ENCODE results near the gene IRF8.
"Not testable (repeated sequence)": the region's sequence is repeated elsewhere in the genome, so short reads cannot be mapped to it uniquely, and the experiment has no call there.

IRF8 gene

DNA sequence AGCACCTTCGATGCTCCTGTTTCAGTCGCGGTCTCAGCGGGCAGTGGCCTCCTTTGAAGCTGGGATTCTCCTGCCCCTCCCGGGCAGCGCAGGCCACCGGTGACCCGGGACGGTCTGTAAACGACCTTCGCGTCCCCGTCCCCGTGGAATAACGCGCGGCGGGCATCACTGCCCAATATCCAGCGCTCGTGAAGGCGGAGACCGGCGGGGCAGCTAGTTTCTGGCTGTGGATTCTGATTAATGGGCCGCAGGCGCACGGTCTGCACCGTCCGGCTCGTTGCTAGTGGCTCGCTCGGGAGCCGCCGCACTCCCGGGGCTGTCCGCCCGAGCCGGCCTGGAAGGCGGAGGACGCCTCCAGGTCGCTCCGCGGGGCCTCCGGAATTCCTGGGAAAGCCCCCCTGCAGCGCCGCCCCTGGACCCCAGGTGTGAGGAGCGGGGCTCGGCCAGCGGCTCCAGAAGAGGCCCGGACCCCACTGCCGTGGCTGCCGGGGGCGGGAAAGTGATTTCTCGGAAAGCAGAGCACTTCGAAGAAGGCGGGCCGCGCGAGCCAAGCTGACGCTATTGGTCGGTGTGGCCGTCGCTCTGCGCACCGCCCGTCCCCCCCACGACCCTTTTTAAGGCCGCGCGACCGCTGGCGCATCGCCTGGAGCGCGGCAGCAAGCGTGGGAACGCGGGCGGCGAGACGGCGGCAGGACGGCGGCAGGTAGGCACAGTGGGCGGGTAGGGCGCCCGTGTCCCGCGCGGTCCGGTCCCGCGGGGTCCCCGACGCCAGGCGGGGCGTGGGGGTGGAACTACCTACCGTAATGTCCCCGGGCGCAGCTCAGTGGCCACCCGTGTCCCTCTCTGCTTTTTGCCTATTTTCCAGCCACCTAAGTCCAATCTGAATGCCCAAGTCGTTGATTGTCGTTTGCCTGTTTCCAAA is at the start of gene IRF8:
IRF8 (plus strand) TSS at position 642 of the 922 bp plus-strand sequence. CDS start 3,854 bp downstream, outside the sequence.
- DNase-seq = peak in 28 of 56 donors; percentile 3 to 59 (median 21)

GRCh38 chr16:85849388-85849787 is 49.6 kb upstream of the IRF8 start:
- DNase-seq = no peak

- no peak for DNase-seq
These were observed 48.5 kb upstream of the IRF8 start for GRCh38 chr16:85850344-85850880.

DNA sequence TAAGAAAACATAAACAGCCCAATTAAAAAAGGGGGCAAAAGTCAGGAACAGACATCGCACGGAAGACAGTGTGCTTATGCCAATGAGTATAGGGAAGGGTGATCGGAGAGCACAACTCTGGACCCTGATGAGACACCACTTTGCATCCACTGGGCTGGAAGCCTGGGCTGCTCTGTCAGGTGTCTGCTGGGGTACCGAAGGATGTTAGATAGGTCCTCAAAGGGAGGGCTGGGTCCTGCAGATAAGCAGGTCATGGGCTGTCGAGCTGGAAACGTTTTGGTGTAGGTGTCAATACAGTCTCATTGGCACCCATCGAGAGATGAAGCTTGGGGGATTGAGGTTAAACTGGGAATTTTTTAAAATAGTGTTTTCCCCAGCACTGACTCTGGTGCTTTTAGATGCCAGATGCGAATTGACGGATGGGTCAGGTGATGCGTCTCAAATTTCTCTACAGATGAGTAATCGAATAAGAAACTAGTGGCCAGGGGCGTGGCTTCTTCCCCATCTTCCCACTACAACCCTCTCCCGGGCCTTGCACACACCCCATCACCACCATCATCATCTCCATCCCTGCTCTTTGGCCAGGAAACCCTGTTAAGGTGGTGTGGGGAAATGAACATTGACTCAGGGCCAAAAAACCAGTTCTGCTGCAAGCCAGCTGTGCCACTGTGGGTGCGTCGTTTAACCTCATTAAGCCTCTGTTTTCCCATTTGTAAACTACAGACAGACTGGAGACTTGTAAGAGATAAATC is 47.8 kb upstream of the IRF8 start:
- DNase-seq = no peak

DNA sequence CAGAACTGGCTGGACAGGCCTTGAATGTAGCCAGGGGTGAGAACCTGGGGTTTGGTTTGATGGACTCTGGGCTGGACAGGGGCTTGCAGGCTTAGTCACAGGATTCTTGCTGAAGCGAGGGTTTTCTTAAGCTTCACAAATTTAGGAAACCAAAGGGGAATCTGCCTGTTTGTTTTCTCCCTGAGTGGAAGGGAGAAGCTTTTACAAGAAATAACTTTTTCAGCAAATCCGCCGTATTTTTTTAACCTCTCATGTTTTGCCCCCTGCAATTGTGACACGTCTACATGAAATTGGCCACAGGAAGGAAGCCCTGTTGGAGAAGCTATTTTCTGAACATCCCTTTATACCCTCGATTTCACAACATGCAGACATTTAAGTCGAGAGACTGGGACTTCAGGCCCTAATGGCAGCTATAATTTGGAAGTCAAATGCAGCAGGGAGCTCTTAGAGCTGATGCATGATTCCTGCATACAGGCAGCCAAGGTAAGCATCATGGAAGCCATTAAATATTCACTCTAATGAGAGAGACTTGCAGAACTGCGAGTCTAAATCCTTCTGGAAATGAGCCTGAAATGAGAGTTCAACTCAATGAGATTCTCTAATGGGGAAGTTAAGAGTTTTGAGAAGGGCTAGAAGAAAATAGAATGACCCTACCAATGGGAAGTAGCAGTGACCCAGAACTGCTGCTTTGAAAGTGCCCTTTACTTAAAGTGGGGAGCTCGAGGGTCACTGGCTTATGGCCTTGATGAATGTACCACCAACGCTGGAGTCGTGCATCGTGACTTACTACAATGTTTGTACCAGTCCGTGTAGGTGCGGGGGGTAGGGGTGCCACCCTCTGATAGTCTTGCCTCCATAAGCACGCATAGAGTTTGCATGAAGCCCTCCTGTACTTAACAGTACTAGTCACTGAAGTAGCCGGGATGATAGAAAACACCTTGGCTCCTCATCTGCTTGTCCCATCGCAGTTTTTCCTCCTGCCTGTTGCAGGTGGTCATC is 45.1 kb upstream of the IRF8 start:
- DNase-seq = no peak

GRCh38 chr16:85854935-85855334 is 44.0 kb upstream of the IRF8 start:
- no peak for DNase-seq

- DNase-seq = no peak
These were observed 42.9 kb upstream of the IRF8 start for GRCh38 chr16:85856079-85856478.

- no peak for DNase-seq
These were observed 42.4 kb upstream of the IRF8 start for GRCh38 chr16:85856585-85856984.

DNA sequence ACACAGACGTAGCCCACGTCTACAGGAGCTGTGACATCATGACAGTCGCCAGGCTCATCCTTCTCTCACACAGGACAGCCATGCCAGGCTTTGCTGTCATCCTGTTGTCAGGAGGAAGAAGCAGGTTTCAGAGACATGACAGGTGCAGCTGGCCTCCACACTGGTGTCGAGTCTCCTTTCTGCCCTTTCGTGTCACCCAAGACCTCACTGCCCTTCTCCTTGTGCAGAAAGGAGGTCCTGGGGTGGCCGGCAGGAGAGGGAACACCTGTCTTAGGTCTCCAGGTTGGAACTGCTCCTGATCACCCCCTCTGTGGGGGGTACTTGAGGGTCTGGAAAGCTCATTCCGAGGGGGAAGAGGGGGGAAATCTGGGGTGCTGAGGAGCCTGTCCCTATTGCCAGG is 41.6 kb upstream of the IRF8 start:
- DNase-seq = no peak

DNA sequence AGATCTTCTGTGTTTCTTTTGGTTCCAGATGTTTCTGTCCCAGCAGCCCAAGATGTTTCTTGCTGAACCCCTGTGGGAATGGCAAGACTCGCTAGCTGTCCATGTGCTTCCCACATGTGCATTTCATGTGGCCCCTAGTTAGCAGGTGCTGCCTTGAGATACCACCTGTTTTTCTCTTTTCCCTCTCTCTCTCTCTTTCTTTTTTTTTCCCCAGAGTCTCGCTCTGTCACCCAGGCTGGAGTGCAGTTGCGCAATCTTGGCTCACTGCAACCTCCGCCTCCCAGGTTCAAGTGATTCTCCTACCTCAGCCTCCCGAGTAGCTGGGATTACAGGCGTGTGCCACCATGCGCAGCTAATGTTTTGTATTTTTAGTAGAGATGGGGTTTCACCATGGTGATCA is 40.4 kb upstream of the IRF8 start:
- not testable (repeated sequence) for DNase-seq

- DNase-seq = no peak
These were observed 39.8 kb upstream of the IRF8 start for GRCh38 chr16:85858984-85859817.

GRCh38 chr16:85859818-85860125 is 39.2 kb upstream of the IRF8 start:
- no peak for DNase-seq

DNA sequence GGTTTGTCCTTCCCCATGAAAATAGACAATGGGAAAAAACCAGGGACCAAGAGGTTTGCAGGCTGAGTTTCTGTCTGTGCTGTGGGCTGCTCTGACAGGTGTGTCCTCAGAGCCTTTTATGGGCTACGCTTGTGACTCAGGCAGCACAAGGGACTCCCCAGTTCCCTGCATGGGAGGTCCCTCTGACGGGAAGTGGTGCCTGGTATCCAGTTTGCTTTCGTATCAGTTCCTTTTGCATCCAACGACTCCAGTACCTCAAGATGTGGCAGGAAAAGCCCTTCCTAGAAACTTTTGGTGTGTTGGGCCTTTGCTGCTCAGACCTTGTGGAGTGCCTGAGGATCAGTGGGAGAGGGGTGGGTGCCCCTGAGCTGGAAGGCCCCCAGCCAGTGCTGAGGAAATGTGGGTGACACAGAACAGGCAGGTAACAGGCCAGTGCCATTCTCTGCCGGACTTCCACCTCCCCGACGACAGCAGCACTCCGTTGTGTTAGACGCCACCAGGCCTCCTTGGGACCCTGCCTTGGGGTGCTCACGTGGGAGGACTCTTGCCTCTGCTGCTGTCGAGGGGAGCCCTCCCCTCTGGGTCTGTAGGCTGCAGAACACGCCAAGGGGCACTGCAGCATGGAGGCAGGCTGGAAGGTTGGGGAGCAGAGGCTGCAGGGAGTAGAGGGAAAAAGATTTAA is 38.4 kb upstream of the IRF8 start:
- no peak for DNase-seq

DNA sequence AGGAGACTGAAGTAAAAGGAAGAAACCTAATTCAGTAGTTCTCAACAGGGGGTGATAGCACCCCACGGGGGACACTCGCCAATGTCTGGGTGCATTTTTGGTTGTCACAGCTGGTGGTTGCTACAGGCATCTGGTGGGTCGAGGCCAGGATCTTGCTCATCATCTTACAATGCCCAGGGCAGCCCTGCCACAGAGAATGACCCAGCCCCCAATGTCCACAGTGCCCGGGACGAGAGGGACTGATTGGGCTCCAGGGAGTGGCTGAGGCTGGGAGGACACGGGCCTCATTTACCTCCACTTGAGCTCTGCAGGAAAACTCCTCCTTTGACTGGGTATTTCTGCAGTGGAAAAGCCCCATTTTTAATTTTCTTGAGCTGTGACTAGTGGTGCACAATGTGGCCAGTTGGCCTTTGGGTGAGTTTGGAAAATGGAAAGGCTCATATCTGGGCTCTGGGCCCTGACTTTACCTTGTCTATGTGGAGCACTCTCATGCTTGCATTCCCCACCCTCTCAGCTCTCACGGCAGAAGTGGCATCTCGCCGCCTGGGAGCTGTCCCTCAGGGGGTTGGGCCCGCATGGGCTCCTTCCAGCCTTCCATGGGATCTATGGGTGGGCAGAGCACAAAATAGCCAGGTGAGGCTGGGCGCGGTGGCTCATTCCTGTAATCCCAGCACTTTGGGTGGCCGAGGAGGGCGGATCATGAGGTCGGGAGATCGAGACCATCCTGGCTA is 37.7 kb upstream of the IRF8 start:
- DNase-seq = no peak

DNA sequence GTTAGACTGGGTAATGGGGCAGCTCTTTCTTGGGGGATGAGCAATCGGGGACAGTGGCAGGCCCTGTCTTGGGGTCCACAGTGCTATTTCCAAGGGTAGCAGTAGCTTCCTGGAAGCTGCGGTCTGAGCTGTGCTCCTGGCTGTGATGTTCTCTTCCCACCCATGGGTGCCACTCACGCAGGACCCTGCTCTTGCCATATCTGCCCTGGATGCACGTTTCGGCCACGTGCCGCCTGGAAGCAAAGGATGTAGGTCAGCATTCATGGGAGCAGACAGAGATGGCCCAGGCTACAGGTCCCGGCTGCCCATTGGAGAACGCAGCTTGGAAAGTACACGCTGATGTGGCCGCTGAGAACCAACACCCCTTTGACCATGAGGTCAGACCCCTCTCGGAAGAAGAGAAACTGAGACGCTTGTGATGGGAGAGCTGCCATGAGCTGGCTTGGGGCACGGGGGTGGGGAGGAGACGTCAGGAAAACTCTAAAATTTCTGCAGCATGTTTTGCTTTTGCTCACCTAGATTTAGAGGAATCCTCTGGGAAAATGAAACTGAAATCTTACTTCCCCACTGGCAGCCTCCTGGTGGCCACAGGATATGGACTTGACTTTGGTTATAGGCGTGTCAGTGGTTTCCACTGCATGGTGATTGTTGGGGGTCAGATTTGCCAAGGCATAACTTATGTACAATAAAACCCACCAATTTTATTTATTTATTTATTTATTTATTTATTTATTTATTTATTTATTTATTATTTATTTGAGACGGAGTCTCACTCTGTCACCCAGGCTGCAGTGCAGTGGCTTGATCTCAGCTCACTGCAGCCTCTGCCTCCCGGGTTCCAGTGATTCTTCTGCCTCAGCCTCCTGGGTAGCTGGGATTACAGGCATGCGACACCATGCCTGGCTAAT is 36.2 kb upstream of the IRF8 start:
- DNase-seq = no peak

GRCh38 chr16:85863384-85863774 is 35.6 kb upstream of the IRF8 start:
- DNase-seq = no peak

DNA sequence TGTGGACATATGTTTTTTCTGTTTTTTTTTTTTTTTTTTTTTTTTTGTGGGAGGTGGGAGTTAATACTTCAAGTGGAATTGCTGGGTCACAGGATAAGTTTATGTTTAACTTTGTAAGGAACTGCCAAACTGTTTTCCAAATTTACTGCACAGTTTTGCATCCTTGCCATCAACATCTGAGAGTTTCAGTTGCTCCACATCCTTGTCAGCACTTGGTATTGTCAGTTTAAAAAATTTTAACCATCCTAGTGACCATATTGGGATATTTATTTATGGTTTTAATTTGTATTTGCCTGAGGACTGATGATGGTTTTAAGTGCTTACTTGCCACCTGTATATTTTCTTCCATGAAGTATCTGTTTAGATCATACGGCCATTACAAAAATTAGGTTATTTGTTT is 34.0 kb upstream of the IRF8 start:
- DNase-seq = no peak

DNA sequence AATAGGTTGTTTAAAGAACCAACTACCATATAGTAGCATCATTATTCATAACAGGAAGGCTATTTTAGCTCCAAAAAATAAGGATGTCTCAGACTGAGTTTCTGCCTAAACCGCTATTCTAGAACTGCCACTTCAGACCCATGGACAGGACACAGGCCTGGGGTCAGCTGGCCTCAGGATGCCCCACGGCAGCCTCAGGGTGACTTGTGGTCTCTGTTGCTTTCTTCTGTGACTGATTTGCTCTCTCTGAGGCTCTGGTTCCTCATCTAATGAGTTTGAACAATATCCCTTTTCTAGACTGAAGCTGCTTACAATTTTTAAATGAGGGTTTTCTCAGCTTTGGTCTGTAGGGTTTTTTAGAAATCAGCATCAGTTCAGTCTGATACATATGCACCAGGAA is 31.8 kb upstream of the IRF8 start:
- DNase-seq = no peak
